HG03342 (cell line): ENCODE data around the gene OSTN.

Experiments used
- ATAC-seq: cut with Tn5 transposase; IDR thresholded peaks from one replicate; pipeline ENCODE4 v1.9.1; 2021; ENCODE audit warnings: mild to moderate bottlenecking, moderate library complexity; ENCODE audit not compliant: unreplicated experiment

The OSTN gene

DNA sequence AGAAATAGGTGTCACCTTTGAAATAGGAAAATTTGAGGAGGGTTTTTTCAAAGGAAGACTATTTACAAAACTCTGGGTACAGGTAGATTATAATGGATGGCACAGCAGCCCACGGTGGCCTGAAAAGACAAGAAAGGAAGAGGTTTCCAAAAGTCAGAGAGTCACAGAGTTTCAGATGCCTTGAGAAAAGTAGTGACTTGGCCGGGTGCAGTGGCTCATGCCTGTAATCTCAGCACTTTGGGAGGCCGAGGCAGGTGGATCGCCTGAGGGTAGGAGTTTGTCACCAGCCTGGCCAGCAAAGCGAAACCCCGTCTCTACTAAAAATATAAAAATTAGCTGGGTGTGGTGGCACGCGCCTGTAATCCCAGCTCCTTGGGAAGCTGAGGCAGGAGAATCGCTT lies 35.2 kb downstream of the OSTN start:
- ATAC-seq: no peak

DNA sequence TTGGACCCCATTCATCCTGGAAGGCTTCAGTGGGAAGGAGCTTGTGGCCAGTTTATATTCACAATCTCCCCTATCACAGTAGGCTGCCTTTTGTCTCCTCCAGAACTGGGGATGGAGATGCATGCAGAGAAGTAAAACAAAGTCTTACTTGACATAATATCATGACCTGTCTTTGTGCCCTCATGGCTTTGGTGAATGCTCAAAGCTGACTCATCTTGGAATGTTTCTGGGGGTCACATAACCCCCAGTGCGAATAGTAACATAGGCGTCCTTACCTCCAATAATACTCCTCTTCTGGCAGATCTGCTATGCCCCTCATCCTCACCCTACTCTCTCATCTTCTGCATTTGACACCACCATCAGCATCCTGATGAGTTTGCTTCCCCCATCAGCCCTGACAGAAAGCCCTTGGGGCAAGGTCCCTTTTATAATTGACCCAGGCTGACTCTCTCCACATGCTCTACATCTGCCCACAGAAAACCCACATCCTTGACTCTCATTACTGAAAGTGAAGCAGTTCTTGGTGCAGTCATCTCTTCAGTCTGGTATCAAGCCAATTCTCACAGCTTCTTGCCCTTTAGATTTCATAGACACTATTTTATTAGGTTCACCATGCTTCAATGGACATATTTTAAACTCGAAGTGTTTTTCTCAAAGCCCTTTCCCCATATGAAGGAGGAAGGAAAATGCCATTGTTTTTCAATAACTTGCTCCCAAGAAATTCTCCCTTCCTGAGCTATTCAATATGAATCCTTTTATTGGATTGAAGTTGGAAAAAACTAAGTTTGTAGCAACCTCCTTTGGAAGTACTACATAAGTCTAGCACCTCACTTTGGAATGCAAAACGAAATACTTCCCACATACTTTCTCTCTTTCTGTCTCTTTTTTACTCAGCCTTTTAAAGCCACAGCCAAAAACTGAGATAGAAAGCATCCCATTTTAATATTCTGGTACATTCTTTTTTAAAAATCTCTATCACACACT lies 36.6 kb downstream of the OSTN start:
- ATAC-seq: peak; percentile 99

DNA sequence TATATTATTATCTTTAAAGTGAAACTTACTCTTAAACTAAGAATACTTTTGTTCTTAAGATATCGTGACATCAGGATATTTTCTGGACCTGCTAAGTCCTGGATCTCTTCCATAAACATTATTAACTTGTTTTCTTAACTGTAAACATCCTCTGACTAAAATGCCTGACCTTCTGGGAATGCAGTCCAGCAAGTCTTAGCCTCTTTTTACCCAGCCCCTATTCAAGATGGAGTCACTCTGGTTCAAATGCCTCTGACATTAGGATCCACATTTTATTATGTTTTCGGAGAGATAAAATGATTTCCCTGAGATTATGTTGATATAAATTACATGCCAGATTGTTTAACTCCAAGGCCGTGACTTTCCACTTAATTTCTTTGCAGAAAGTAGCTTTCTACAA lies 37.6 kb downstream of the OSTN start:
- no peak for ATAC-seq

DNA sequence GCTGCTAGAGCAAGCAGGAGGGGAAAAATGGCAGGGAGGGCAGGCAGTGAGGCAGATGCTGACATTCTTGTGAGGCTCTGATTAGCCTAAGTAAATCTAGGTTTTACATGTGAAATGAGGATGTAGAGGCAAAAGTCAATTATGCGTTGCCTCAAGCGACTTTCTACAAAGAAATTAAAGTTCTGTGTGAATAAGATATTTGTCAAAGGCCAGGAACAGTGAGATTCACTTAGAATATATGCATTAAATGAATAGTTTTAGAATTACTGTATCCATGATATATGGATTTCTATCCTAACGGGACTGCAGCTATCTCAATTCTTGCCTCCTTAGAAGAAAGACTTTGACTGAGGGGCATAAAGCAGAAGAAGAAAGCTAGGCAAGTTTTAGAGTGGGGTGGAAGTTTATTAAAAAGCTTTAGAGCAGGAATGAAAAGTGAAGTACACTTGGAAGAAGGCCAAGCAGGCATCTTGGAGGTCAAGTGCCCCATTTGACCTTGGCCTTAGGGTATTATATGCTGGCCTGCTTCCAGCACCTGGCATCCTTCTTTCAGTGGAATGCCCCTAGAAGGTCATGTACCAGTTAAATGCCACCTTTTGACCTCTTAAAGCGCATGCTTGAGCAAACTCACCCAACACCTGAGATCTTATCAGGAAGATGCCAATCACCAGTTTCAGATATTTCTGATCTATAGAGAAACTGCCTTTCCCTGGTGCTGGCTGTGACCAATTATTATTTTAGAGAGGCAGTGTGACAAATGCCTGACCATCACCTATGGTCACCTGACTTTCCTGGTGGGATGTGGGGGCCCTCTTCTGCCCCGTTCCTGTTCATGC lies 38.2 kb downstream of the OSTN start:
- ATAC-seq: no peak

DNA sequence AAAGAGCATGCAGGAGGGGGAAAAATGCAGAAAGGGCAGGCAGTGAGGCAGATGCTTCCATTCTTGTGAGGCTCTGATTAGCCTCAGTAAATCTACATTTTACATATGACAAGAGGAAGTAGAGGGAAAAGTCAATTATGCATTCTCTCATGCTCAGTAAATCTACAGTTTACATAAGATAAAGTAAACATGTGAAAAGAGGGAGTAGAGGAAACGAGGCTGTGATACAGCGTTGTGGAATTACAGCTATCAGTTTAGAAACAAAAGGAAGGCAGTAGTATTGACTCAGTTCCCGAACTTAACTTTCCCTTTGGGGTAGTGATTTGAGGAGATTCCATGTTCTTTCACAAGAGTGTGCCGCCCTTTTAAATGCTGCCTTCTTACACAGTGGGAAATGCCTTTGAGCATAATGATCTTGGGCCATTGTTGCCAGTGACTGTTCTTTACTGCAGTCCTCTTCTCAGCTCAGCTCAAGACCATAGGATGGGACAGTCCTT lies 39.3 kb downstream of the OSTN start:
- no peak for ATAC-seq

GRCh38 chr3:191239407-191240031 lies 40.5 kb downstream of the OSTN start:
- no peak for ATAC-seq

DNA sequence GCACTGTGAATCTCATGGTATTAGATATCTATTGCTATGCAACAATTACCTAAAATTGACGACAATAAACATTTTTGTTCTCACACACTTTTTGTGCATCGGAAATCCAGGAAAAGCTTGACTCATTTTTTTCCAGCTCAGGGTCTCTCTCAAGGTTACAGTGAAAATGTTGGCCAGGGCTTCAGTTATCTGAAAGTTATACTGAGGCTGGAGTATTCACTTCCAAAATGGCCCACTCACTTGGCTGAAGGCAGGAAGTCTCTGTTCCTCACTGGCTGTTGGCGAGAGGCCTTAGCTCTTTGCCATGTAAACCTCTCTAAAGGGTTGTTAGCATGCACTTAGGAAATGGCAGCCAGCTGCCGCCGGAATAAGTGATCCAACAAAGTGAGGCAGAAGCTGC lies 41.4 kb downstream of the OSTN start:
- no peak for ATAC-seq

- ATAC-seq: no peak
Measured at GRCh38 chr3:191244242-191244867, 45.3 kb downstream of the OSTN start.

DNA sequence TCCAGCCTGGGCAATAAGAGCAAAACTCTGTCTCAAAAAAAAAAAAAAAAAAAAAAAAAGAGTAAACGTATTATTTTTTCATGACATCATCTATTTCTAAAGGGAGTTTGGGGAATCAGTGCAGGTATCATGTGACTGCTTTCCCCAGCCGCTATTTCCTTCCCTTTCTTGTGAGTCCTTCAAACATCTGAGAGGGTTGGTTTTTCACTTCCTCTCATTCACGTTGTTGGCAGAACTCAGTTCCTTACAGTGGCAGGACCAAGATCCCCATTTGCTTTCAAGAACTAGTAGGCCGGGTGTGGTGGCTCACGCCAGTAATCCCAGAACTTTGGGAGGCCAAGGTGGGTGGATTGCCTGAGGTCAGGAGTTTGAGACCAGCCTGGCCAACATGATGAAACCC lies 47.0 kb downstream of the OSTN start:
- peak; percentile 87 for ATAC-seq

DNA sequence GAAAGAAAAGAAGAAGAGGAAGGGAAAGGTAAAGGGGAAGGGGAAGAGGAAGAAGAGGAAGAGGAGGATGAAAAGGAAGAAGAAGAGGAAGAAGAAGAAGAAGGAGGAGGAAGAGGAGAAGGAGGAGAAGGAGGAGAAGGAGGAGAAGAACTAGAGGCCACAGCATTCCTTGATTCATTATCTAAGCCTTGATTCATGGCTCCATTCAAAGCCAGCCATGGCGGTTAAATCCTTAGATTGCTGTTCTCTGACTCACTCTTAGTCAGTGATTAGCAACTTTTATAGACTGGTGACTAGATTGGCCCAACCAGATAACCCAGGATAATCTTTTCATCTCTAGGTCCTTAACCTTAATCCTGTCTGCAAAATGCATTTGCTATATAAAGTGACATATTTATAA lies 47.6 kb downstream of the OSTN start:
- no peak for ATAC-seq

DNA sequence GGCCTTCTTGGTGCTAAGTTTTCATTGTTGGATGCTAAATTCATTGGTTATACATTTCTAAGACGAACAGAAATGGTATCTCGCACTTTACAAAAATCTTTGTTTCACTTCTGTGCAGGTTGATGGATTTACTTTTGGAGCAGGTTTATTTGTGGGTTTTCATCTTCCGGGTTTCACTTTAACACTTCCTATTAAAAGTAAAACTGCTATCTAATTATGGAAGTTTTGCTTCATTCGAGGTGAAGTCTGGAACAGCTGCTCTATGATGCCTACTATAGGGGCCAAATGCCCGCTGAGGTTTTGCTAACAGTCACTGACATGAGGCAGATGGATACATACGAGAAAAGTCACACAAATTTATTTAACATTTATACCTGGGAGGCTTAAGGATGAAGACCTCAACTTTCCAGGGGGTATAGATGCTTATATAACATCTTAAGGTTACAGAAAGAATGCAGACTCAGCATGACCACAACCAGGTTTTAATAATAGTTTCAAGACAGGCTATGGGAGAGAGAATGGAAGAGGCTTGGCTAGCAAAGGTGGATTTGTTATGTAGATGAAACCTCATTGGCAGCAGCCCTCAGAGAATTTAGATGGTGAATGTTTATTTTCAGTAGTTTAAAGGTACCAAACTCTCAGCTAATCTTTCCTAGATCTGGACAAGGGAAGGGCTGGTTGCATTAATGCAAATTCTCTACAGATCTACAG lies 54.2 kb downstream of the OSTN start:
- peak; percentile 42 for ATAC-seq

DNA sequence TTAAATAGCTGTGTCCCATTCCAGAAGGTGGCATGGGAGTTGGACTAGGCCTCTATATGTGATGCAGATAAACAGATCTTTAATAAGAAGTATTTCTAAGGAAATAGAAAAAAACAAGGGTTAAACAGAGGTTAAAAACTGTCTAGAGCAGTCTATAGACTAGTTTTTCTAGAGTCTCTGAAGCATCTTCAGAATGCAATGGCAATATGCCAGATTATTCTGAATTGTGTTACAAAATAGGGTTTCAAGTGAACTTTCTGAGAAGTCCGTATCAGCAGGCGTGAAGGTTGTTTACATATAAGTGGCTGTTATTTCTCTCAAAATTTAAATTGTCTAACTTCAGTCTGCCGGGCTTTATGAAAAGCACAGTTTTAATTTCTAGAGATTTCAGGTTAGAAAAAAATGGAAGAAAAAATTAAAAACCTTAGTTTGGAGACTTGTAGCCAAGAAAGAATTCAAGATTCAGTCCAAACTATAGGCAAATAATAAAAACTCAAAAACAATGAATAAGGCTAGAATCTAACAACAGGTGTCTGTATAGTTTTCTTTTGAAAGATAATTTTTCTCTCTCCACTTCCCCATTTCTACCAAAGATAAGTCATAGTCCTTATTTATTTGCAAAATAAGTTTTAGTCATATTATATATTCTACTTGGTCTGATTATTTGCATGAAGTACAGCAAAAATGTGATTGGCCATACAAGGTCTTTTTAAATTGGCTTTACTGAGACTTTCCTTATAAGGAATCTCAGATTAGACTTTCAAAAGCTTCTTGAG lies 55.2 kb downstream of the OSTN start:
- no peak for ATAC-seq

GRCh38 chr3:191255156-191255555 lies 56.1 kb downstream of the OSTN start:
- no peak for ATAC-seq

DNA sequence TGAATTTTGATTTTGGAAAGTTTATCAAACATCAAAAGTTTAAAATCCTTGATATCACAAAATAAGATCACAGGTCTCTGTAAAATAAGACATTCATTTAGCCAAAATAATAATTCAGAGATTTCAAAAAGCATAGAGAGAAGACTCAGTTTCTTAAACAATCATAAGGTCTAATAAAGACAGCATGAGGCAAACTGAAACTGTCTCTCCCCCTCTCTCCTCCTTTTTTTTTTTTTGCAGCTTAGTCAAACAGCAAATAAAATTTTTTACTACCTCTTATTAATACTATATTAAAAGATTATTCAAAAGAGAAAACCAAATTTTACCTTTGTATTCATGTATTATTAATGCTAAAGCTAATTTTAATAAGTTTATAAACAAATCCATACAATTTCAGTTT lies 57.4 kb downstream of the OSTN start:
- ATAC-seq: no peak

GRCh38 chr3:191257286-191257685 lies 58.2 kb downstream of the OSTN start:
- ATAC-seq: no peak

DNA sequence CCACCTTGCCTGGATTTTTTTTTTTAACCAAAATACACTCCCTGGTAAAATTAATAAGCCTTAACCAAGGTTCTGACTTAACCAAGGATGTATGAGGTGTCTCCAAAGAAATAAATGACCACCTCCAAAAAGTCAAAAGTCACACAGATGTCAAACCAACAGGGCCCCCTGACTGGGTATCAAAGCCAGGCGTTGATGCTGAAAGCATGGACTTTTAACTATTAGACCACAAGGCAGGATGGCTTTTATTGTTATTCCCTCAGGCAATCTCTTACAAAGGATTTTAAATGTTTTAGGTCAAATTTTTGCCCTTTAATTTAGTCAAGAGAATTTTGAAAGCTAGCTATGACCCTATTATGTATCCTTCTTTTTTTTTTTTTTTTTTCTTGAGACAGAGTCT lies 60.4 kb downstream of the OSTN start:
- ATAC-seq: no peak

- ATAC-seq: no peak
Measured at GRCh38 chr3:191260431-191261303, 61.6 kb downstream of the OSTN start.

DNA sequence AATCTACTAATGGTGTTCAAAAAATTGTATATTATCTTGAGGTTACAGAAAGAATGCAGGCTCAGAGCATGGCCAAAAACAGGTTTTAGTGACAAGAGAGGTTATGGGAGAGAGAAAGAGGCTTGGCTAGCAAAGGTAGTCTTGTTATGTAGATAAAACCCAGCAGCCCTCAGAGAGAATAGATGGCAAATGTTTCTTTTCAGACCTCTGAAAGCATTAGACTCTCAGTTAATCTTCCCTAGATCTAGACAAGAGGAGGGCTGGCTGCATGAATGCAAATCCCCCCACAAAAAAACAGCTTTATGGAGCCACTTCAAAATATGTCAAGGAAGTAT lies 62.2 kb downstream of the OSTN start:
- ATAC-seq: no peak

DNA sequence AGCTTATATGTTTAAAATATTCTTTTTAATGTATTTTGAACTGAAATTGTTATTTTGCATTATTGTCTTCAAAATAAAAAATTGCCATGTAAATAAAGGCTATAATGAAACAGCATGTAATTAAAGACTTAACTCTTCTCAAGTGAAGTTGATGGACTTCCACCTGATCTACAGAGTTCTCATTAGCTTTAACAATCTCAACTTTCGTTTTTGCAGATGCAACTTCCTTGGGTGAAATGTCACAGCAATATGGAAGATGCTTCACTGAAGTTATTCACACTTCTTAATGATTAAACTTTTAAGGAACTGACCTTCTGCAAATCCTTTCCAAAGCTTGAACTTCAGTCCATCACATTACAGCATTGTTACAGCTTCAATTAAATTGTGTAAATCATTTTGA lies 63.6 kb downstream of the OSTN start:
- ATAC-seq: peak; percentile 60
